Cardiac fibroblast (primary cell): ENCODE results near the gene NT5DC4.

Experiments
- DNase-seq, 2 donors: peaks; one replicate each; pipeline versions ENCODE4 v3.0.0 to v3.0.0-alpha.2; 2010; ENCODE audit warnings: low read depth in 2 of 2
- H3K4me3 ChIP-seq, 2 donors: replicated peaks in 1 of 2; 1 replicate in 1 of 2; 2 replicates in 1 of 2; pipeline ENCODE4 v1.5.1; 2011; ENCODE audit warnings: low read depth in 2 of 2, low read length in 2 of 2, mild to moderate bottlenecking in 2 of 2, moderate library complexity in 1 of 2
- CTCF ChIP-seq: IDR thresholded peaks from one replicate; pipeline ENCODE4 v1.5.1; 2011; ENCODE audit warnings: low read depth, mild to moderate bottlenecking, low read length, inconsistent platforms

NT5DC4 gene

GRCh38 chr2:112768432-112768831, 47.6 kb downstream of the NT5DC4 start:
- peak; percentile 34 for TF ChIP-seq CTCF
- no peak overlapping the region for H3K4me3 ChIP-seq
- peak; percentile 19 to 71 for DNase-seq

GRCh38 chr2:112772322-112772721, 51.5 kb downstream of the NT5DC4 start:
- DNase-seq: no peak
- no peak for TF ChIP-seq CTCF
- H3K4me3 ChIP-seq: no peak overlapping the region

GRCh38 chr2:112772911-112773475, 52.2 kb downstream of the NT5DC4 start:
- DNase-seq: no peak
- TF ChIP-seq CTCF: no peak
- no peak overlapping the region for H3K4me3 ChIP-seq

DNA sequence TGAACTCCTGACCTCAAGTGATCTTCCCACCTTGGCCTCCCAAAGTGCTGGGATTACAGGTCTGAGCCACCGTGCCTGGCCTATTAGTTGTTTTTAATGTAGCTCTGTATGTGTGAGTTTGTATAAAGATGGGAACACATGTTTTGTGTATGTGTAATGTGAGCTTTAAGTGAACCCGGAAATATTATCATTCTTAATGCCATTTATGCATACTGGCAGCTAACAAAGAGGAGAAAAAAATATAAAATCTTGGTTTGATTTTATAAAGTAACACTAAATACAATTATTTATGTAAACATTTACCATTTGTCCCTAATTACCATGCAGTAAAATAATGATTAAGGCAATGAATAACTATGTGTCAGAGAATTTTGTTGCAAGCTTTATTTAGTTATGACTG, 52.7 kb downstream of the NT5DC4 start:
- no peak for TF ChIP-seq CTCF
- no peak overlapping the region for H3K4me3 ChIP-seq
- no peak for DNase-seq

DNA sequence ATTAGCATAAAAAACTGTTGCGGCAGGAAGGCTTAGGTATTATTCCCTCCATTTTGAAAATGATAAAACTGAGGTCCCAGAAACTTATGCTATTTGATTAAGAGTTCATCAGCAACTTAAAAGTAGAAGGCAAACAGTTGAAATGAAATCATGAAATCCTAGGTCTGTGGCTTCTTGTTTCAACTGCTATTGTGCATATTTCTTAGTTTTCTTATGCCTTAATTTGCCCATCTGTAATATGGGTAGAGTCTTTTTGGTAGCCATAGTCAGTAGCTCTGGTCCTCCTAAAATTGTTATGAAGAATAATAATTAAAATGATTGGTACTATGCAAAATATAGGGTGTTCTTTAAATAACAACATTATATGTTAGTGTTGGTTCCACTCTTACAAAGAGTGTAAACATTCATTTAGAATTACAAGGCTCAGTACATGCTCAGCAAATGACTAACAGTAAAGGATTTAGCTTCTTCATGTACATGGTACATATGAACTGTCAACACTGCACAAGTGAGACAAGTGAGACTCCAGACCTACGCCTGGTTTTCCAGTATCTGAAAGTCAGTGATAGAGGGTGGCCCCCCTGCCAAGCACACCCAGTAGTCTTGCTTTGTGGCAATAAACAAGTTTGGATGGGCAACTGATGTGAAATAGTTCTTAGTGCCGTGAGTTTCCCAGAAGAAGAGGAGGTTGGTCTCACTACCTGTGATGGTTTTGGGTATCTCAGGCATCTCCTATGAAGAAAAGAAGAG, 53.9 kb downstream of the NT5DC4 start:
- no peak for DNase-seq
- no peak for TF ChIP-seq CTCF
- H3K4me3 ChIP-seq: no peak overlapping the region

- no peak for DNase-seq
- TF ChIP-seq CTCF: no peak
- H3K4me3 ChIP-seq: no peak overlapping the region
Observed at GRCh38 chr2:112776113-112776512, 55.3 kb downstream of the NT5DC4 start.
